ENCODE results near the gene CYP2U1. TPM values are rescaled to one million over a fixed set of nuclear protein-coding genes. Genes with fewer than 3 reads are reported as not detected.

CYP2U1 gene
- total and polyA plus RNA-seq, 9 of the 15 experiments (the other 6 are each of a cell fraction or from before 2014, with no cell fraction given), result 0.03 to 0.15 (median 0.07) TPM

DNA sequence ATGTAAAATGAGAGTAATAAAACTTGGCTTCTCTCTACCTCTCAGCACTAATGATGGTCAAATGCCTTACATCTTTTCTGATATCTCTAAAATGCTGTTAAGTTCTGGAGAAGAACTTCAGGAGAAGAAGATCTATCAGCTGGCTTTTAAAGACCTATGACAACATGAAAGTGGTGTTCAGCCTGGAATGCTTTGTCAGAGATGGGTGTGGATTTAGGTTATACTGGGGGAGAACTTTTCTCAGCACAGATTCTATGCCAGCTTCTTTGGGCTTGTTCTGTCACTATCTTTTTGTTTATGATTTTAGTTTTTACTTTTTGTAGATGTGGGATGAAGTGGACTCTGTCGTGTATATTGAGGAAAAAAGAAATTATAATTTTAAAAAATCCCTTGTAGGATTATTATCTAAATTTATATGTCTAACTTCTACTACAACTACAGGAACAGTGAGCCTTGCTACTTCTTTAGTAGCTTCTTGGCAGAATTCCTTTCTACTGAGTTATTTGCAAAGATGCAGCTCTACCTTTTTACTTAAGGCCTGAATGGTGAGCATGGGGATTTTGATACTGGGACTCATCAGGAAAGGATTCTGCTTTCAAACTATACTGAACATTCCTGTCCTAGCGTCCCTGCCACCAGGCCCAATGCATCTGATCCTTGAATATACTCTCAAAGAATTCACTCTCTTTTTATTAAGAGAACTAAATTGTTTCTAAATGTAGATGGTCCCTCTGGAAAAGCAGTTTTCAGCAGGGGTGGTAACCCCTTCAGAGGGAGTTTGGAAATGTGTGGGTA, 19.6 kb downstream of the CYP2U1 start:
- Histone ChIP-seq H4K20me1 (replicated peaks; ENCODE audit: control insufficient read depth, insufficient read depth, low read length) (no peaks in the 10 kb centered on the region), H3K79me2 (ENCODE audit: control insufficient read depth, insufficient read depth, low read length) (no peaks in the 10 kb centered on the region), H3K9ac (ENCODE audit: insufficient read depth in 1 of 2, low read depth in 2 of 2, low read length in 2 of 2) (no peak overlapping the region), H3K27me3 (ENCODE audit: control insufficient read depth in 2 of 2, insufficient read depth in 2 of 2, low read length in 2 of 2) (no peaks in the 10 kb centered on the region), H3K4me3 (no peak overlapping the region), H3K36me3 (ENCODE audit: control insufficient read depth, insufficient read depth, low read length) (no peaks in the 10 kb centered on the region), H2AFZ (ENCODE audit: low read depth, low read length) (no peak overlapping the region), H3K4me1 (replicated peaks in 1 of 2; ENCODE audit: control insufficient read depth in 2 of 2, insufficient read depth in 2 of 2, low read length in 2 of 2) (no peaks in the 10 kb centered on the region), H3K27ac (ENCODE audit: extremely low read depth, low read depth, low read length) (no peak overlapping the region), H3K9me3 (replicated peaks; ENCODE audit: control insufficient read depth, insufficient read depth, low read depth, low read length) (no peaks in the 10 kb centered on the region), H3K4me2 (ENCODE audit: insufficient read depth, low read length) (no peak overlapping the region), H3K9me1 (ENCODE audit: control insufficient read depth, insufficient read depth, low read length) (no peaks in the 10 kb centered on the region)
- ATAC-seq, result no peak
- no peak for FAIRE-seq
- in situ Hi-C loops (cut with MboI) (no loop called here), intact Hi-C loops (cut with micrococcal nuclease) (no loop called here)
- DNase-seq (ENCODE audit: extremely low read depth in 1 of 4, low spot score in 3 of 4), result no peak
- TF ChIP-seq TAF7 (tag; IDR thresholded peaks at IDR 0.05), result no peak
- TF ChIP-seq, protein P1, sequence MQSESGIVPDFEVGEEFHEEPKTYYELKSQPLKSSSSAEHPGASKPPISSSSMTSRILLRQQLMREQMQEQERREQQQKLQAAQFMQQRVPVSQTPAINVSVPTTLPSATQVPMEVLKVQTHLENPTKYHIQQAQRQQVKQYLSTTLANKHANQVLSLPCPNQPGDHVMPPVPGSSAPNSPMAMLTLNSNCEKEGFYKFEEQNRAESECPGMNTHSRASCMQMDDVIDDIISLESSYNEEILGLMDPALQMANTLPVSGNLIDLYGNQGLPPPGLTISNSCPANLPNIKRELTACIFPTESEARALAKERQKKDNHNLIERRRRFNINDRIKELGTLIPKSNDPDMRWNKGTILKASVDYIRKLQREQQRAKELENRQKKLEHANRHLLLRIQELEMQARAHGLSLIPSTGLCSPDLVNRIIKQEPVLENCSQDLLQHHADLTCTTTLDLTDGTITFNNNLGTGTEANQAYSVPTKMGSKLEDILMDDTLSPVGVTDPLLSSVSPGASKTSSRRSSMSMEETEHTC (IDR thresholded peaks at IDR 0.05), result no peak
- no peak for TF ChIP-seq ARNT (IDR thresholded peaks at IDR 0.05)
- TF ChIP-seq GATA2 (CRISPR knock-in tag; IDR thresholded peaks at IDR 0.05), result no peak
- no peak for TF ChIP-seq STAT5A (IDR thresholded peaks at IDR 0.05; ENCODE audit: borderline replicate concordance, low read length)
- TF ChIP-seq NFIX (CRISPR knock-in tag; IDR thresholded peaks at IDR 0.05; ENCODE audit: low read depth), result no peak
- no peak for TF ChIP-seq RBBP5 (IDR thresholded peaks at IDR 0.05; ENCODE audit: borderline replicate concordance, insufficient read depth, low read length, poor library complexity, severe bottlenecking)
- POLR2A ChIA-PET, result no interaction called here
- CTCF ChIA-PET (ENCODE audit: low intra/inter-chr PET ratio), result no interaction called here
- no TSS peak for BruUV-seq (replicated peaks)
- 0% methylated on average over 2 of the region's 2 CpGs for WGBS (ENCODE audit: insufficient coverage, low coverage, missing lambda C conversion rate)
